IPS-18a (cell line): Measurements from ENCODE around the gene CHSY1.
A peak's percentile ranks its signal among the peaks of the same experiment; 100 is the strongest.
"Not testable (repeated sequence)": the region's sequence is repeated elsewhere in the genome, so short reads cannot be mapped to it uniquely, and the experiment has no call there.

Experiments
- H3K27ac ChIP-seq: one replicate; pipeline ENCODE4 v1.5.1; 2013; ENCODE audit warnings: low read length
- H3K27me3 ChIP-seq: one replicate; pipeline ENCODE4 v1.6.1; 2013; ENCODE audit warnings: mild to moderate bottlenecking, low read length; ENCODE audit not compliant: control insufficient read depth, insufficient read depth
- H3K36me3 ChIP-seq: one replicate; pipeline ENCODE4 v1.6.1; 2013; ENCODE audit warnings: low read depth, low read length; ENCODE audit not compliant: control insufficient read depth
- H3K4me1 ChIP-seq: one replicate; pipeline ENCODE4 v1.6.1; 2013; ENCODE audit warnings: low read depth, low read length; ENCODE audit not compliant: control insufficient read depth
- H3K4me3 ChIP-seq: one replicate; pipeline ENCODE4 v1.5.1; 2013; ENCODE audit warnings: low read length
- H3K9ac ChIP-seq: one replicate; pipeline ENCODE4 v1.6.1; 2013; ENCODE audit warnings: mild to moderate bottlenecking, low read length, moderate library complexity
- H3K9me3 ChIP-seq: one replicate; pipeline ENCODE4 v1.6.1; 2013; ENCODE audit warnings: low read depth, low read length; ENCODE audit not compliant: control insufficient read depth

CHSY1 gene, protein sequence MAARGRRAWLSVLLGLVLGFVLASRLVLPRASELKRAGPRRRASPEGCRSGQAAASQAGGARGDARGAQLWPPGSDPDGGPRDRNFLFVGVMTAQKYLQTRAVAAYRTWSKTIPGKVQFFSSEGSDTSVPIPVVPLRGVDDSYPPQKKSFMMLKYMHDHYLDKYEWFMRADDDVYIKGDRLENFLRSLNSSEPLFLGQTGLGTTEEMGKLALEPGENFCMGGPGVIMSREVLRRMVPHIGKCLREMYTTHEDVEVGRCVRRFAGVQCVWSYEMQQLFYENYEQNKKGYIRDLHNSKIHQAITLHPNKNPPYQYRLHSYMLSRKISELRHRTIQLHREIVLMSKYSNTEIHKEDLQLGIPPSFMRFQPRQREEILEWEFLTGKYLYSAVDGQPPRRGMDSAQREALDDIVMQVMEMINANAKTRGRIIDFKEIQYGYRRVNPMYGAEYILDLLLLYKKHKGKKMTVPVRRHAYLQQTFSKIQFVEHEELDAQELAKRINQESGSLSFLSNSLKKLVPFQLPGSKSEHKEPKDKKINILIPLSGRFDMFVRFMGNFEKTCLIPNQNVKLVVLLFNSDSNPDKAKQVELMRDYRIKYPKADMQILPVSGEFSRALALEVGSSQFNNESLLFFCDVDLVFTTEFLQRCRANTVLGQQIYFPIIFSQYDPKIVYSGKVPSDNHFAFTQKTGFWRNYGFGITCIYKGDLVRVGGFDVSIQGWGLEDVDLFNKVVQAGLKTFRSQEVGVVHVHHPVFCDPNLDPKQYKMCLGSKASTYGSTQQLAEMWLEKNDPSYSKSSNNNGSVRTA

GRCh38 chr15:101251830-101252820 lies at the start of gene CHSY1:
Gene CHSY1, minus strand, starts transcription at chr15:101252048. Its CDS starts 592 bp downstream, at chr15:101251456.
- Histone ChIP-seq H3K4me1 (peaks cover 16% of the 10 kb centered on the region), H3K27ac (no peak within 1 kb of the TSS), H3K4me3 (peak within 1 kb of the TSS; percentile 77)

GRCh38 chr15:101296418-101297405 lies 44.9 kb upstream of the CHSY1 start:
- Histone ChIP-seq H3K9ac (no peak overlapping the region), H3K4me3 (peak overlapping the region; percentile 90), H3K27me3 (no peaks in the 10 kb centered on the region), H3K4me1 (peaks cover 7% of the 10 kb centered on the region), H3K9me3 (no peaks in the 10 kb centered on the region), H3K27ac (no peak overlapping the region), H3K36me3 (peaks cover 4% of the 10 kb centered on the region)

More at GRCh38 chr15:101251830-101252820, at the start of gene CHSY1:
- H3K9me3 ChIP-seq, result no peaks in the 10 kb centered on the region
- no peaks in the 10 kb centered on the region for H3K36me3 ChIP-seq
- H3K27me3 ChIP-seq, result peaks cover 11% of the 10 kb centered on the region
- H3K9ac ChIP-seq, result peak within 1 kb of the TSS; percentile 69

DNA sequence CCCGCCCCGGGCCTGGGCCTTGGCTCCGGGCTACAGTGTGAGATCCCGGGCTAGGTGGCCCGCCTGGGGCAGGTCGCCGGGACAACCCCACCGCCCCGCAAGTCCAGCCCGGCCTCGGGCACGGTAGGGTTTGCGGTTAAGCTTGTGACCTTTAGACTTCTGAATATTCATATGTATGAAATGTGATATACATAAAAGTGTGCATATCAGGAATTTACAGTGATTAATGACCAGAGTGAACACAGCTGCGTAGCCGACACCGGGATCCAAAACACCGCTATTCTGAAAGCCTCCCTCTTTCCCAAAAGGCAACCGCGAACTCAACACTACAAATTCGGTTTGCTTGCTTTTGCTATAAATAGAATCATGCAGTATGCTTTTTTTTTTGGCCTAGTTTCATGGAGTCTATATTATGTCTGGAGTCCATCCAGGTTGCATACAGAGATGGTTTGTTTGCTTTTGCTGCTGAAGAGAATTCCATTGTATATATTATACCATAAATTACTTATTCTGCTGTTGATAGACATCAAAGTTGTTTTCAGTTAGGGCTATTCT lies 43.8 kb upstream of the CHSY1 start:
- Histone ChIP-seq H3K36me3 (peaks cover 11% of the 10 kb centered on the region), H3K9me3 (no peaks in the 10 kb centered on the region), H3K27ac (no peak overlapping the region), H3K27me3 (no peaks in the 10 kb centered on the region), H3K4me3 (peak overlapping the region; percentile 90), H3K4me1 (peaks cover 7% of the 10 kb centered on the region), H3K9ac (peak overlapping the region; percentile 90)

GRCh38 chr15:101294731-101295606 lies 43.1 kb upstream of the CHSY1 start, which contains the start of gene SNRPA1:
Gene SNRPA1, minus strand, starts transcription at chr15:101295248. Its CDS starts 70 bp downstream, at chr15:101295178.
- Histone ChIP-seq H3K9ac (peak within 1 kb of the TSS; percentile 90), H3K27ac (peak within 1 kb of the TSS; percentile 65), H3K9me3 (no peaks in the 10 kb centered on the region), H3K4me3 (peak within 1 kb of the TSS; percentile 90), H3K4me1 (peaks cover 7% of the 10 kb centered on the region), H3K27me3 (no peaks in the 10 kb centered on the region), H3K36me3 (peaks cover 17% of the 10 kb centered on the region)

DNA sequence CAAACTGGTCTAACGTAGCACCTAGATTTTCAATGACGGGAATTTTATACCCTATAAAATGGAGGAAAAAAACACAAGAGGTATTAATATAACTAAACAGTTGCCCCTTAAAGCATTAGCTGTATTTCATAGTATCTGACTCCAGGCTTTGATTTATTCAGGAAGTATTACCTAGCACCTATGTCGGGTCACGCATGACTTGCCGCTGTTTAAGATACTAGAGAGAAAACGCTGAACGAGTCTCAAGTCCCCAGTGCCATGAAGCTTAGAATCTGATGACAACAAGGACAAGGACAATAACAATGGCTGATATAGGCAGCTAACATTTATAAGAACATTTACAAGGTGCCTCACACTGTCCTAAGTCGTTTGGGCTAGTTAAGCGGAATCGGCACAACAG lies 41.3 kb upstream of the CHSY1 start:
- H3K4me3 ChIP-seq, result peak overlapping the region; percentile 90
- no peaks in the 10 kb centered on the region for H3K9me3 ChIP-seq
- peaks cover 24% of the 10 kb centered on the region for H3K36me3 ChIP-seq
- peak overlapping the region; percentile 90 for H3K9ac ChIP-seq
- H3K27ac ChIP-seq, result no peak overlapping the region
- no peaks in the 10 kb centered on the region for H3K27me3 ChIP-seq
- H3K4me1 ChIP-seq, result peaks cover 7% of the 10 kb centered on the region

- Histone ChIP-seq H3K36me3 (peaks cover 60% of the 10 kb centered on the region), H3K4me3 (no peak overlapping the region), H3K9me3 (no peaks in the 10 kb centered on the region), H3K27ac (no peak overlapping the region), H3K9ac (no peak overlapping the region), H3K27me3 (no peaks in the 10 kb centered on the region), H3K4me1 (peaks cover 7% of the 10 kb centered on the region)
Observed at GRCh38 chr15:101288905-101289513, 37.2 kb upstream of the CHSY1 start.

DNA sequence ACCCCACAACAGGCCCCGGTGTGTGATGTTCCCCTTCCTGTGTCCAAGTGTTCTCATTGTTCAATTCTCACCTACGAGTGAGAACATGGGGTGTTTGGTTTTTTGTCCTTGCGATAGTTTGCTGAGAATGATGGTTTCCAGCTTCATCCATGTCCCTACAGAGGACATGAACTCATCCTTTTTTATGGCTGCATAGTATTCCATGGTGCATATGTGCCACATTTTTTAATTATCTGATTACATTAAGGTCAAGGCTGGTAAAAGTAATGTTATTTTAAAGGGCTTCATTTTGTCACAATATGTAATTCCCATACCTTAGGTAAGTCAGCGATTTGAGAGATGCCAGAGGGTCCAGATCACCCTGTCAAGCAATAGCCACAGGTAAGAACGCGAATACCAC lies 35.5 kb upstream of the CHSY1 start:
- H3K9me3 ChIP-seq, H3K4me3 ChIP-seq, H3K4me1 ChIP-seq, H3K27me3 ChIP-seq, H3K9ac ChIP-seq, H3K27ac ChIP-seq: not testable (repeated sequence)
- peaks cover 74% of the 10 kb centered on the region for H3K36me3 ChIP-seq

DNA sequence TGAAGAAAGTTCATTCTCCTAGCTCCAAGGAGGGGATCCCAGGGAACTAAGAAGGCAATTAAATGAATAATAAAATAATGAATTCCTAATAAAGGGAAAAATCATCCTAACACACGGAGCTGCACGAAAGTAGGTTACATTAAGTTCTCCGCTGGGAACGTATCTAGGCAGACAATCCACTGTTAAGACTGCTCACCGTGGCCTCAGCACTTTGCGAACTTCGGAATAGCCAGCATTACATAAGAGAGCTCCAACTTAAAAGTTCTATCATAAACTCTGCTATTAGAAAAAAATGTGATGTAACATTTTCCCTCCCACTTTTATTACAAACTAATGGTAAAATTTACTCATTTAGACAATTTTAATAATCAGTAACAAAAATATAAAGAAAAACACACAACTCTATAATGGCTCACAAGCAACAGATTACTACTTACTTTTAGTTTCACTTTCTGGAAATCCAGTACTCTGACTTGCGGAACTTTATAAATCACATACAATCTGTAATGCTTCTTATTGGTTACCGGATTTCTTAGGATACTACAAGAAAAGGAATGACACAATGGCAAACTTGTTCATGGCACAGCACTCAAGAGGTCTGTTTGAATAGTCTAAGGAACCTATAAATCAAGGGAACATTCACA lies 34.7 kb upstream of the CHSY1 start:
- H3K9ac ChIP-seq, result no peak overlapping the region
- peaks cover 76% of the 10 kb centered on the region for H3K36me3 ChIP-seq
- no peaks in the 10 kb centered on the region for H3K4me1 ChIP-seq
- H3K9me3 ChIP-seq, result no peaks in the 10 kb centered on the region
- no peak overlapping the region for H3K27ac ChIP-seq
- no peaks in the 10 kb centered on the region for H3K27me3 ChIP-seq
- H3K4me3 ChIP-seq, result no peak overlapping the region

GRCh38 chr15:101283931-101284330 lies 32.1 kb upstream of the CHSY1 start:
- Histone ChIP-seq H3K36me3 (peaks cover 71% of the 10 kb centered on the region), H3K27ac (no peak overlapping the region), H3K27me3 (no peaks in the 10 kb centered on the region), H3K9me3 (no peaks in the 10 kb centered on the region), H3K4me3 (no peak overlapping the region), H3K4me1 (no peaks in the 10 kb centered on the region), H3K9ac (no peak overlapping the region)
